NT2/D1 (cell line): Measurements from ENCODE around the gene GLT8D2.

Experiments
- SUZ12 ChIP-seq: IDR thresholded peaks from 2 replicates; pipeline ENCODE4 v1.6.1; 2011; ENCODE audit not compliant: insufficient read length, insufficient read depth; ENCODE audit errors: extremely low read depth
- YY1 ChIP-seq: IDR thresholded peaks from 2 replicates; pipeline ENCODE4 v1.6.1; 2011; ENCODE audit not compliant: insufficient read length, insufficient read depth
- ZNF274 ChIP-seq: IDR thresholded peaks from 2 replicates; pipeline ENCODE4 v1.6.1; 2011; ENCODE audit warnings: mild to moderate bottlenecking, low read depth, low read length

GRCh38 chr12:104048811-104049210, 1.2 kb downstream of the GLT8D2 start:
- TF ChIP-seq ZNF274 (no peak), SUZ12 (no peak), YY1 (no peak)
